ENCODE results near the gene ZNF800.

ZNF800 gene

GRCh38 chr7:127411176-127411575 lies 18.7 kb upstream of the ZNF800 start:
- no peak overlapping the region for H4K91ac ChIP-seq (ENCODE audit: low read depth, low read length, poor library complexity)
- no peak overlapping the region for H3K4me2 ChIP-seq (ENCODE audit: insufficient read depth, low read length, poor library complexity, severe bottlenecking)
- no peak overlapping the region for H3K4ac ChIP-seq (ENCODE audit: low read length)
- H2BK120ac ChIP-seq (ENCODE audit: low read depth, low read length): no peak overlapping the region
- H3K36me3 ChIP-seq (replicated peaks in 1 of 2; ENCODE audit: control insufficient read depth in 2 of 2, insufficient read depth in 2 of 2, low read length in 2 of 2): no peaks in the 10 kb centered on the region
- no peak overlapping the region for H3K4me3 ChIP-seq (ENCODE audit: low read length in 2 of 2)
- no peak overlapping the region for H2BK5ac ChIP-seq (ENCODE audit: low read length)
- H3K79me1 ChIP-seq (ENCODE audit: low read depth, low read length): no peaks in the 10 kb centered on the region
- no peak overlapping the region for H3K14ac ChIP-seq (ENCODE audit: low read length)
- no peak overlapping the region for H3K18ac ChIP-seq (ENCODE audit: low read length)
- no peak overlapping the region for H2BK15ac ChIP-seq (ENCODE audit: low read length)
- no peak overlapping the region for H3K27ac ChIP-seq (replicated peaks; ENCODE audit: low read length)
- no peak for DNase-seq (ENCODE audit: low spot score)
- H3K4me1 ChIP-seq (ENCODE audit: control insufficient read depth in 2 of 2, insufficient read depth in 1 of 2, low read depth in 1 of 2, low read length in 2 of 2): no peaks in the 10 kb centered on the region
- H3K9me3 ChIP-seq (replicated peaks in 1 of 2; ENCODE audit: control insufficient read depth in 2 of 2, insufficient read depth in 1 of 2, low read depth in 1 of 2, low read length in 2 of 2): no peaks in the 10 kb centered on the region
- no peak overlapping the region for H2AK5ac ChIP-seq (ENCODE audit: low read depth, low read length)
- H2AFZ ChIP-seq (ENCODE audit: low read length): no peak overlapping the region
- no peak overlapping the region for H3K9ac ChIP-seq (ENCODE audit: low read depth, low read length, poor library complexity)
- H2BK12ac ChIP-seq (ENCODE audit: low read length): no peak overlapping the region
- H3K27me3 ChIP-seq (ENCODE audit: control insufficient read depth in 3 of 3, insufficient read depth in 3 of 3, low read depth in 1 of 3, low read length in 3 of 3): peaks cover 0 to 6% (median 0%) of the 10 kb centered on the region in 3 experiments
- no peak overlapping the region for H4K8ac ChIP-seq (ENCODE audit: low read depth, low read length)
- no peak overlapping the region for H3K23ac ChIP-seq (ENCODE audit: low read depth, low read length, poor library complexity)

DNA sequence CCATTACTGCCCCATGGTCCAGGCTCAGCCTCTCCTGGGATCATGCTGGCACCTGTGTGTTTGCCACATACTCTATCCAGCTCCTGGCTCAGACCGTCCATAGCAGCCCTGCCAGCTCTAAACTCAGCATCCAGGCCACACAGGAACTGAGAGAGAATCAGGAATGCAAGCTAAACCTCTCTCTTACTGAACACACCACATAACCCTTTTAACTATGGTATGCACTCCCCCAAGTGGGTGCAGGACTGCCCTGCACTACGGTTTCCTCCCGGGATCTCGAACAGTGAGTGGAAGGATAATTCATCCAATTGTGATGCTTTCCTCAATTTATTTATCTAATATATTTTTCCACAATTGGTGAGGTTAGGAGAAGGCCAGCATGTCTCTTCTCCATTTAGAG lies 17.1 kb upstream of the ZNF800 start:
- Histone ChIP-seq H4K8ac (ENCODE audit: low read depth, low read length) (no peak overlapping the region), H2BK5ac (ENCODE audit: low read length) (no peak overlapping the region), H2BK12ac (ENCODE audit: low read length) (no peak overlapping the region), H2AK5ac (ENCODE audit: low read depth, low read length) (no peak overlapping the region), H3K9ac (ENCODE audit: low read depth, low read length, poor library complexity) (peak overlapping the region; percentile 12), H3K23ac (ENCODE audit: low read depth, low read length, poor library complexity) (no peak overlapping the region), H4K91ac (ENCODE audit: low read depth, low read length, poor library complexity) (no peak overlapping the region), H2AFZ (ENCODE audit: low read length) (no peak overlapping the region), H3K4ac (ENCODE audit: low read length) (no peak overlapping the region), H3K14ac (ENCODE audit: low read length) (no peak overlapping the region), H3K79me1 (ENCODE audit: low read depth, low read length) (no peaks in the 10 kb centered on the region), H3K27ac (replicated peaks; ENCODE audit: low read length) (no peak overlapping the region), H3K4me2 (ENCODE audit: insufficient read depth, low read length, poor library complexity, severe bottlenecking) (no peak overlapping the region), H3K4me3 (ENCODE audit: low read length in 2 of 2) (no peak overlapping the region), H3K4me1 (ENCODE audit: control insufficient read depth in 2 of 2, insufficient read depth in 1 of 2, low read depth in 1 of 2, low read length in 2 of 2) (no peaks in the 10 kb centered on the region), H2BK120ac (ENCODE audit: low read depth, low read length) (no peak overlapping the region), H3K27me3 (ENCODE audit: control insufficient read depth in 3 of 3, insufficient read depth in 3 of 3, low read depth in 1 of 3, low read length in 3 of 3) (peaks cover 0 to 2% (median 0%) of the 10 kb centered on the region in 3 experiments), H3K9me3 (replicated peaks in 1 of 2; ENCODE audit: control insufficient read depth in 2 of 2, insufficient read depth in 1 of 2, low read depth in 1 of 2, low read length in 2 of 2) (no peaks in the 10 kb centered on the region), H3K18ac (ENCODE audit: low read length) (no peak overlapping the region), H3K36me3 (replicated peaks in 1 of 2; ENCODE audit: control insufficient read depth in 2 of 2, insufficient read depth in 2 of 2, low read length in 2 of 2) (no peaks in the 10 kb centered on the region), H2BK15ac (ENCODE audit: low read length) (no peak overlapping the region)
- DNase-seq (ENCODE audit: low spot score): no peak
- no CpG with 5 or more reads among the region's 4 CpGs for WGBS, 2 donors (ENCODE audit: extremely low coverage in 2 of 2, insufficient read length in 2 of 2, insufficient replicate concordance in 1 of 2)

DNA sequence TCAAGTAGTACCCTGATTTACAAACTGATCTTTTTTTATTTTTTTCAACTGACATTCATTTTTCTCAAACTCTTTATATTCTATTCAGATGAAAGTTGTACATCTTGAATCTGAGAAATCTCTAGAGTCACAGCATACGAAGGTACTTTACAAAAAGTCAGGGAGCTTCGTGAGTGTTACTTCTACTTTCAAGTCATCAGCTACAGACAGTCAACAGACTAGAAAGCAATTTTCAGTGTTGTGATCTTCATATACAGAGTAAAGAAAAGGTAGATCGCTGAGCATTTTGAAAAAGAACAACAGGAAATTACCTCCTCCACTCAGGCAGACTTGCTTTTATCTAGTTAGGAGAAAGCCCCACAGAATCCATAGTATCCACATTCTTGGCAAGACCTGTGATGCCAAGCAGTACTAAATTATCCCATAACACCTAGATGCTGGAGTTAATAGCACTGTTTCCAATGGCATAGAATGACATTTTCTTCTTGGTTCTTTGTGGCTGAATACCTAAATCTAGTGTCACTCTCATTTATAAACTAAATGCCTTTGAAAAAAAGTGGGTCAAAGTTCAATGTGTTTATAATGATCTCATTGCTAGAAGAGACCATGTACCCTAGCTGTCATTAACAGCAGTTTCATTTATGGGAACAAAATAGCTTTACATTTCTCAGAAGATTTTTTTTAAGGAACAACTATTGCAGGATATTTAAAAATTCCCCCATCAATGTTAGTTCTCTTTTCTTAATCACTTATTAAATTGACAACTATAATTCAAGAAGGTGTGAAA lies 12.0 kb upstream of the ZNF800 start:
- no peaks in the 10 kb centered on the region for H3K79me1 ChIP-seq (ENCODE audit: low read depth, low read length)
- H2BK15ac ChIP-seq (ENCODE audit: low read length): no peak overlapping the region
- no peak overlapping the region for H3K14ac ChIP-seq (ENCODE audit: low read length)
- no peak overlapping the region for H2AFZ ChIP-seq (ENCODE audit: low read length)
- no peaks in the 10 kb centered on the region for H3K9me3 ChIP-seq (replicated peaks in 1 of 2; ENCODE audit: control insufficient read depth in 2 of 2, insufficient read depth in 1 of 2, low read depth in 1 of 2, low read length in 2 of 2)
- H4K8ac ChIP-seq (ENCODE audit: low read depth, low read length): no peak overlapping the region
- no peak overlapping the region for H3K27ac ChIP-seq (replicated peaks; ENCODE audit: low read length)
- no peak overlapping the region for H2AK5ac ChIP-seq (ENCODE audit: low read depth, low read length)
- no peak overlapping the region for H3K4me3 ChIP-seq (ENCODE audit: low read length in 2 of 2)
- no peak overlapping the region for H2BK5ac ChIP-seq (ENCODE audit: low read length)
- WGBS, 2 donors (ENCODE audit: extremely low coverage in 2 of 2, insufficient read length in 2 of 2, insufficient replicate concordance in 1 of 2): no CpG with 5 or more reads among the region's 3 CpGs
- H3K18ac ChIP-seq (ENCODE audit: low read length): no peak overlapping the region
- H3K4me2 ChIP-seq (ENCODE audit: insufficient read depth, low read length, poor library complexity, severe bottlenecking): no peak overlapping the region
- peaks cover 0 to 6% (median 0%) of the 10 kb centered on the region in 3 experiments for H3K27me3 ChIP-seq (ENCODE audit: control insufficient read depth in 3 of 3, insufficient read depth in 3 of 3, low read depth in 1 of 3, low read length in 3 of 3)
- DNase-seq (ENCODE audit: low spot score): no peak
- H3K36me3 ChIP-seq (replicated peaks in 1 of 2; ENCODE audit: control insufficient read depth in 2 of 2, insufficient read depth in 2 of 2, low read length in 2 of 2): no peaks in the 10 kb centered on the region
- no peak overlapping the region for H3K23ac ChIP-seq (ENCODE audit: low read depth, low read length, poor library complexity)
- no peak overlapping the region for H4K91ac ChIP-seq (ENCODE audit: low read depth, low read length, poor library complexity)
- H3K4me1 ChIP-seq (ENCODE audit: control insufficient read depth in 2 of 2, insufficient read depth in 1 of 2, low read depth in 1 of 2, low read length in 2 of 2): no peaks in the 10 kb centered on the region
- no peak overlapping the region for H2BK120ac ChIP-seq (ENCODE audit: low read depth, low read length)
- H2BK12ac ChIP-seq (ENCODE audit: low read length): no peak overlapping the region
- no peak overlapping the region for H3K9ac ChIP-seq (ENCODE audit: low read depth, low read length, poor library complexity)
- H3K4ac ChIP-seq (ENCODE audit: low read length): no peak overlapping the region

- H3K4me2 ChIP-seq (ENCODE audit: insufficient read depth, low read length, poor library complexity, severe bottlenecking): no peak overlapping the region
- H2BK15ac ChIP-seq (ENCODE audit: low read length): no peak overlapping the region
- no peak overlapping the region for H3K4me3 ChIP-seq (ENCODE audit: low read length in 2 of 2)
- no CpG with 5 or more reads among the region's 1 CpG for whole genome bisulfite sequencing, 2 donors (ENCODE audit: extremely low coverage in 2 of 2, insufficient read length in 2 of 2, insufficient replicate concordance in 1 of 2)
- no peak overlapping the region for H2AK5ac ChIP-seq (ENCODE audit: low read depth, low read length)
- H3K4me1 ChIP-seq (ENCODE audit: control insufficient read depth in 2 of 2, insufficient read depth in 1 of 2, low read depth in 1 of 2, low read length in 2 of 2): peaks cover 0 to 3% of the 10 kb centered on the region in 2 donors
- no peaks in the 10 kb centered on the region for H3K36me3 ChIP-seq (replicated peaks in 1 of 2; ENCODE audit: control insufficient read depth in 2 of 2, insufficient read depth in 2 of 2, low read length in 2 of 2)
- no peak overlapping the region for H3K9ac ChIP-seq (ENCODE audit: low read depth, low read length, poor library complexity)
- no peak overlapping the region for H2AFZ ChIP-seq (ENCODE audit: low read length)
- DNase-seq (ENCODE audit: low spot score): no peak
- no peak overlapping the region for H3K18ac ChIP-seq (ENCODE audit: low read length)
- H4K8ac ChIP-seq (ENCODE audit: low read depth, low read length): no peak overlapping the region
- H2BK12ac ChIP-seq (ENCODE audit: low read length): no peak overlapping the region
- H3K27ac ChIP-seq (replicated peaks; ENCODE audit: low read length): no peak overlapping the region
- H3K14ac ChIP-seq (ENCODE audit: low read length): no peak overlapping the region
- H4K91ac ChIP-seq (ENCODE audit: low read depth, low read length, poor library complexity): no peak overlapping the region
- no peak overlapping the region for H2BK5ac ChIP-seq (ENCODE audit: low read length)
- no peaks in the 10 kb centered on the region for H3K9me3 ChIP-seq (replicated peaks in 1 of 2; ENCODE audit: control insufficient read depth in 2 of 2, insufficient read depth in 1 of 2, low read depth in 1 of 2, low read length in 2 of 2)
- H3K23ac ChIP-seq (ENCODE audit: low read depth, low read length, poor library complexity): no peak overlapping the region
- peaks cover 2% of the 10 kb centered on the region for H3K79me1 ChIP-seq (ENCODE audit: low read depth, low read length)
- peaks cover 0 to 9% (median 0%) of the 10 kb centered on the region in 3 experiments for H3K27me3 ChIP-seq (ENCODE audit: control insufficient read depth in 3 of 3, insufficient read depth in 3 of 3, low read depth in 1 of 3, low read length in 3 of 3)
- no peak overlapping the region for H3K4ac ChIP-seq (ENCODE audit: low read length)
- H2BK120ac ChIP-seq (ENCODE audit: low read depth, low read length): no peak overlapping the region
These were observed 3.7 kb upstream of the ZNF800 start for GRCh38 chr7:127396184-127396583.
